Endothelial cell of umbilical vein (primary cell): ENCODE results near the gene BCAS3. TPM values are rescaled to one million over a fixed set of nuclear protein-coding genes. Genes with fewer than 3 reads are reported as not detected.

Source experiments
- BruUV-seq: library from RNA; stranded (reverse); fragments of 400-500 nt; replicated peaks from 2 replicates; lab custom pipeline; 2021; lab: Mats Ljungman, UMichigan
- CTCF ChIA-PET: fragments of 300-600, 350-600 bp; sonication (Branson Sonifier 250); formaldehyde crosslinking; loops from one replicate; lab custom pipeline; 2021; ENCODE audit warnings: antibody characterized with exemption, inconsistent platforms; lab: Charles Lee
- POLR2A ChIA-PET: fragments of 300-600, 350-600 bp; sonication (Branson Sonifier 250); formaldehyde crosslinking; loops from one replicate; lab custom pipeline; 2021; ENCODE audit warnings: antibody characterized with exemption, inconsistent platforms; lab: Charles Lee
- DNase-seq: peaks from one replicate; pipeline ENCODE4 v3.0.0-alpha.2; 2011; ENCODE audit warnings: low read depth, low spot score
- FAIRE-seq: peaks from 2 replicates; lab custom pipeline; 2011; peaks lifted over from hg19 to GRCh38; lab: Jason Lieb, UNC
- H2AFZ ChIP-seq: 2 replicates; pipeline ENCODE4 v1.6.0; 2012; ENCODE audit warnings: low read depth, low read length, control low read depth, inconsistent platforms
- H3K27ac ChIP-seq: 2 replicates; pipeline ENCODE4 v1.5.1; 2011; ENCODE audit warnings: low read depth, mild to moderate bottlenecking, control low read depth, low read length, moderate library complexity; ENCODE audit not compliant: insufficient read depth
- H3K27me3 ChIP-seq, 2 experiments: 2 replicates each; pipeline versions ENCODE4 v1.6.0 to v1.6.1; 2011; ENCODE audit warnings: low read length in 2 of 2, mixed read lengths in 1 of 2; ENCODE audit not compliant: control insufficient read depth in 2 of 2, insufficient read depth in 2 of 2
- H3K36me3 ChIP-seq, 2 experiments: 2 replicates in 1 of 2; 3 replicates in 1 of 2; pipeline ENCODE4 v1.5.1; 2011; ENCODE audit warnings: low read length in 2 of 2, mild to moderate bottlenecking in 1 of 2, moderate library complexity in 1 of 2; ENCODE audit not compliant: control insufficient read depth in 2 of 2, insufficient read depth in 2 of 2; ENCODE audit errors: extremely low read depth in 1 of 2
- H3K4me1 ChIP-seq: 3 replicates; pipeline ENCODE4 v1.5.1; 2011; ENCODE audit warnings: mild to moderate bottlenecking, low read length; ENCODE audit not compliant: control insufficient read depth, insufficient read depth; ENCODE audit errors: extremely low read depth
- H3K4me2 ChIP-seq: 2 replicates; pipeline ENCODE4 v1.6.1; 2011; ENCODE audit warnings: low read length, control low read depth, mixed read lengths; ENCODE audit not compliant: insufficient read depth
- H3K4me3 ChIP-seq, 3 experiments: fragments of 200-600 bp in 1 of 3; sonication (generic), shearing (Covaris generic) in 1 of 3; replicated peaks in 1 of 3; 2 replicates each; pipeline ENCODE4 v1.5.1; 2011 to 2016; ENCODE audit warnings: control low read depth in 3 of 3, low read length in 3 of 3, mild to moderate bottlenecking in 2 of 3, inconsistent platforms in 1 of 3, low read depth in 1 of 3, moderate library complexity in 1 of 3; ENCODE audit not compliant: insufficient read depth in 1 of 3
- H3K79me2 ChIP-seq: 2 replicates; pipeline ENCODE4 v1.6.0; 2012; ENCODE audit warnings: low read length, inconsistent platforms; ENCODE audit not compliant: control insufficient read depth, insufficient read depth
- H3K9ac ChIP-seq: replicated peaks from 2 replicates; pipeline ENCODE3; 2011; ENCODE audit warnings: low read length, control low read depth; ENCODE audit not compliant: insufficient read depth; ENCODE audit errors: extremely low read depth
- H3K9me1 ChIP-seq: replicated peaks from 3 replicates; pipeline ENCODE4 v1.6.0; 2011; ENCODE audit warnings: mild to moderate bottlenecking, low read length; ENCODE audit not compliant: control insufficient read depth, insufficient read depth; ENCODE audit errors: extremely low read depth
- H3K9me3 ChIP-seq: replicated peaks from 2 replicates; pipeline ENCODE4 v1.5.1; 2012; ENCODE audit warnings: low read length, inconsistent platforms; ENCODE audit not compliant: control insufficient read depth, insufficient read depth
- H4K20me1 ChIP-seq: replicated peaks from 2 replicates; pipeline ENCODE3; 2011; ENCODE audit warnings: mild to moderate bottlenecking, low read length; ENCODE audit not compliant: control insufficient read depth, insufficient read depth; ENCODE audit errors: extremely low read depth
- CTCF ChIP-seq, 2 donors: IDR thresholded peaks; 1 replicate in 1 of 2; 2 replicates in 1 of 2; pipeline ENCODE4 v1.5.1; 2011; ENCODE audit warnings: low read length in 2 of 2, mild to moderate bottlenecking in 2 of 2, moderate library complexity in 2 of 2, control low read depth in 1 of 2, inconsistent platforms in 1 of 2, low read depth in 1 of 2; ENCODE audit not compliant: insufficient read depth in 1 of 2; ENCODE audit errors: extremely low read depth in 1 of 2
- EZH2 ChIP-seq: IDR thresholded peaks from 2 replicates; pipeline ENCODE4 v1.6.1; 2012; ENCODE audit warnings: borderline replicate concordance, low read depth, mild to moderate bottlenecking, moderate library complexity, low read length, inconsistent platforms; ENCODE audit not compliant: severe bottlenecking
- FOS ChIP-seq: IDR thresholded peaks from 2 replicates; pipeline ENCODE4 v1.6.1; 2011; ENCODE audit warnings: mild to moderate bottlenecking, low read length, moderate library complexity, borderline replicate concordance; ENCODE audit not compliant: insufficient read depth
- GATA2 ChIP-seq: IDR thresholded peaks from 2 replicates; pipeline ENCODE4 v1.7.0; 2011; ENCODE audit warnings: low read depth, mild to moderate bottlenecking, moderate library complexity, mixed read lengths, low read length; ENCODE audit not compliant: insufficient read length, insufficient read depth
- JUN ChIP-seq: IDR thresholded peaks from 2 replicates; pipeline ENCODE4 v1.6.1; 2011; ENCODE audit warnings: borderline replicate concordance, low read depth; ENCODE audit not compliant: insufficient read length, insufficient read depth
- MYC ChIP-seq: IDR thresholded peaks from one replicate; pipeline ENCODE4 v1.6.1; 2011; ENCODE audit warnings: mild to moderate bottlenecking, low read depth, low read length
- POLR2A ChIP-seq: IDR thresholded peaks from 2 replicates; pipeline ENCODE4 v1.6.1; 2012; ENCODE audit warnings: low read depth, mild to moderate bottlenecking, control low read depth, low read length
- POLR2AphosphoS5 ChIP-seq: IDR thresholded peaks from 2 replicates; pipeline ENCODE4 v1.6.1; 2012; ENCODE audit warnings: low read depth, mild to moderate bottlenecking, control low read depth, low read length, moderate library complexity; ENCODE audit not compliant: insufficient read depth
- dilution Hi-C: fragments of 300-500 bp; cut with MboI; formaldehyde crosslinking; loops from one replicate; pipeline ENCODE4 v1.15.0; 2019; ENCODE audit warnings: low sequenced_read_pairs; ENCODE audit not compliant: extremely low pct_ligation_motif_present
- intact Hi-C: fragments of 100-400 bp; cut with micrococcal nuclease; formaldehyde crosslinking; loops from one replicate; pipeline ENCODE4 v1.10.0; 2022
- polyA plus RNA-seq, 4 experiments: library from polyadenylated mRNA; depleted of rRNA in 3 of 4; stranded (reverse) in 3 of 4; unstranded in 1 of 4; fragments of >200 nt; gene quantifications; 2 replicates each; pipeline versions ENCODE4 v1.2.1 to v1.2.3, GENCODE V29; 2011 to 2012; ENCODE audit warnings: missing spikeins in 1 of 4
- total RNA-seq: library from RNA; stranded (reverse); gene quantifications from 2 replicates; pipeline ENCODE4 v1.2.3, GENCODE V29; 2021

BCAS3 gene
- total and polyA plus RNA-seq, 2 donors (not counting 3 experiments of a cell fraction or from before 2014, with no cell fraction given), result 8.2 to 16.0 TPM

- TF ChIP-seq MYC (no peak), CTCF (IDR thresholded peaks at IDR 0.05; ENCODE audit: extremely low read depth in 1 of 2, insufficient read depth in 1 of 2, low read depth in 1 of 2, low read length in 2 of 2) (no peak), EZH2 (no peak), JUN (no peak), POLR2AphosphoS5 (no peak), GATA2 (no peak), POLR2A (no peak), FOS (no peak)
- H4K20me1 ChIP-seq, result no peaks in the 10 kb centered on the region
- no peak overlapping the region for H3K4me3 ChIP-seq
- no peaks in the 10 kb centered on the region for H3K9me3 ChIP-seq
- H3K36me3 ChIP-seq, result no peaks in the 10 kb centered on the region
- no peak overlapping the region for H3K27ac ChIP-seq
- dilution Hi-C loops, result no loop called here
- H3K79me2 ChIP-seq, result no peaks in the 10 kb centered on the region
- no peaks in the 10 kb centered on the region for H3K4me1 ChIP-seq
- H2AFZ ChIP-seq, result no peak overlapping the region
- no peaks in the 10 kb centered on the region for H3K9me1 ChIP-seq
- POLR2A ChIA-PET, result no interaction called here
- H3K27me3 ChIP-seq, result no peaks in the 10 kb centered on the region
- no peak for DNase-seq
- intact Hi-C loops, result loop anchor here (10.0 kb wide), 1 partner anchor 59 kb away; no protein-coding TSS in a partner anchor
- CTCF ChIA-PET, result no interaction called here
- H3K9ac ChIP-seq, result no peak overlapping the region
- no TSS peak for BruUV-seq
- no peak overlapping the region for H3K4me2 ChIP-seq
- no peak for FAIRE-seq
Observed at GRCh38 chr17:61183793-61184192, 506.1 kb downstream of the BCAS3 start.
